A549 (cell line): ENCODE data around the gene LYPD6B. TPM values are rescaled to one million over a fixed set of nuclear protein-coding genes. Genes with fewer than 3 reads are reported as not detected.

ENCODE experiments used
- ATAC-seq, 2 experiments: fragments of 200-7000 bp in 1 of 2; fragments of >200 bp in 1 of 2; cut with Nextera tagmentation in 1 of 2; cut with Tn5 transposase in 1 of 2; 3 replicates each; pipeline versions ENCODE4 v1.8.0 to v1.9.1; 2018 to 2020; ENCODE audit warnings: mild to moderate bottlenecking in 1 of 2, moderate library complexity in 1 of 2
- CTCF ChIA-PET: fragments of 300-600 bp; sonication (Branson Sonifier 250); formaldehyde crosslinking; extraction: SDS; loops from one replicate; lab custom pipeline; 2021; ENCODE audit warnings: antibody characterized with exemption, inconsistent platforms; lab: Yijun Ruan, JAX
- POLR2A ChIA-PET: fragments of 350-600 bp; formaldehyde crosslinking; extraction: SDS; loops from one replicate; lab custom pipeline; 2021; ENCODE audit warnings: antibody characterized with exemption, inconsistent platforms; lab: Yijun Ruan, JAX
- DNase-seq, 2 experiments: peaks; one replicate each; pipeline versions ENCODE4 v3.0.0 to v3.0.0-alpha.2; 2011 to 2016; ENCODE audit warnings: low read depth in 1 of 2, low spot score in 1 of 2
- FAIRE-seq: peaks from 2 replicates; lab custom pipeline; 2011; peaks lifted over from hg19 to GRCh38; lab: Jason Lieb, UNC
- H3K27ac ChIP-seq, 2 experiments: fragments of >200 bp; sonication (Bioruptor Twin); formaldehyde crosslinking; 3 replicates each; pipeline ENCODE4 v1.5.1; 2016 to 2017
- H3K4me1 ChIP-seq: fragments of >200 bp; sonication (Bioruptor Twin); formaldehyde crosslinking; 3 replicates; pipeline ENCODE4 v1.6.1; 2016
- H3K4me2 ChIP-seq: fragments of >200 bp; sonication (Bioruptor Twin); formaldehyde crosslinking; 3 replicates; pipeline ENCODE4 v1.6.1; 2016
- H3K4me3 ChIP-seq: fragments of >200 bp; sonication (Bioruptor Twin); formaldehyde crosslinking; 3 replicates; pipeline ENCODE4 v1.5.1; 2016
- H3K9me3 ChIP-seq: fragments of >200 bp; sonication (Bioruptor Twin); formaldehyde crosslinking; 3 replicates; pipeline ENCODE4 v1.6.1; 2016
- ATOH8 ChIP-seq: fragments of 250-450 bp; sonication (Bioruptor Pico); IDR thresholded peaks from 2 replicates; pipeline ENCODE4 v1.5.0; 2020; ENCODE audit warnings: low read depth, mild to moderate bottlenecking, moderate library complexity
- CEBPB ChIP-seq, 2 experiments: fragments of >200 bp in 1 of 2; sonication (Bioruptor Twin) in 1 of 2; formaldehyde crosslinking in 1 of 2; IDR thresholded peaks; 2 replicates each; pipeline ENCODE4 v1.6.1; 2012 to 2016
- E2F6 ChIP-seq: IDR thresholded peaks from 2 replicates; pipeline ENCODE4 v1.6.1; 2012; ENCODE audit warnings: low read depth, borderline replicate concordance
- ELK1 ChIP-seq: fragments of 150-350 bp; IDR thresholded peaks from 2 replicates; pipeline ENCODE4 v1.6.1; 2014; ENCODE audit warnings: low read depth, mild to moderate bottlenecking, low read length
- GATA3 ChIP-seq: IDR thresholded peaks from 2 replicates; pipeline ENCODE4 v1.6.1; 2012; ENCODE audit warnings: borderline replicate concordance
- HES2 ChIP-seq: fragments of >200 bp; sonication (Bioruptor Twin); formaldehyde crosslinking; IDR thresholded peaks from 2 replicates; pipeline ENCODE4 v1.6.1; 2016
- JUN ChIP-seq, 2 experiments: fragments of >200 bp; sonication (Bioruptor Twin); formaldehyde crosslinking; IDR thresholded peaks; 2 replicates in 1 of 2; 3 replicates in 1 of 2; pipeline ENCODE4 v1.6.1; 2016 to 2017
- KDM1A ChIP-seq: fragments of 200-600 bp; sonication (generic); IDR thresholded peaks from 2 replicates; pipeline ENCODE4 v1.6.1; 2016; ENCODE audit warnings: low read depth, mild to moderate bottlenecking
- KDM5A ChIP-seq: fragments of 200-600 bp; sonication (generic); IDR thresholded peaks from 2 replicates; pipeline ENCODE4 v1.6.1; 2016; ENCODE audit warnings: antibody characterized with exemption, mild to moderate bottlenecking
- MAFK ChIP-seq: fragments of 450-650 bp; IDR thresholded peaks from 2 replicates; pipeline ENCODE4 v1.6.1; 2014; ENCODE audit not compliant: partially characterized antibody
- MAX ChIP-seq: IDR thresholded peaks from 2 replicates; pipeline ENCODE4 v1.6.1; 2012
- MAZ ChIP-seq: fragments of 150-350 bp; IDR thresholded peaks from 2 replicates; pipeline ENCODE4 v1.6.1; 2014; ENCODE audit warnings: antibody characterized with exemption, low read depth, low read length, borderline replicate concordance
- NPAS2 ChIP-seq: fragments of 250-450 bp; sonication (Bioruptor Pico); IDR thresholded peaks from 2 replicates; pipeline ENCODE4 v1.8.0; 2022; ENCODE audit warnings: mild to moderate bottlenecking, moderate library complexity, borderline replicate concordance
- POLR2A ChIP-seq: IDR thresholded peaks from 2 replicates; pipeline ENCODE4 v1.6.1; 2012; ENCODE audit warnings: mild to moderate bottlenecking, low read length
- RCOR1 ChIP-seq: fragments of 150-350 bp; IDR thresholded peaks from 2 replicates; pipeline ENCODE4 v1.6.1; 2014; ENCODE audit warnings: antibody characterized with exemption, low read length, low read depth
- SMC3 ChIP-seq: fragments of >200 bp; sonication (Bioruptor Twin); formaldehyde crosslinking; IDR thresholded peaks from 3 replicates; pipeline ENCODE4 v1.6.1; 2018; ENCODE audit warnings: inconsistent platforms
- TP53 ChIP-seq: fragments of 250-450 bp; sonication (Bioruptor Pico); IDR thresholded peaks from 2 replicates; pipeline ENCODE4 v1.5.0; 2021; ENCODE audit warnings: mild to moderate bottlenecking, moderate library complexity
- USF2 ChIP-seq: fragments of 450-650 bp; IDR thresholded peaks from 2 replicates; pipeline ENCODE4 v1.6.1; 2014; ENCODE audit warnings: antibody characterized with exemption
- ZNF302 ChIP-seq: fragments of 250-450 bp; sonication (Bioruptor Pico); IDR thresholded peaks from 2 replicates; pipeline ENCODE4 v1.9.0; 2021; ENCODE audit warnings: inconsistent platforms, mild to moderate bottlenecking, moderate library complexity
- ZSCAN20 ChIP-seq: fragments of 250-450 bp; sonication (Bioruptor Pico); IDR thresholded peaks from 2 replicates; pipeline ENCODE4 v1.8.0; 2022; ENCODE audit warnings: mild to moderate bottlenecking, moderate library complexity
- WGBS: methylation state at CpG from one replicate; pipeline ENCODE4 v1.1.6; 2017; ENCODE audit errors: missing lambda C conversion rate; 5-methylcytosine and 5-hydroxymethylcytosine counted together
- polyA plus RNA-seq, 4 experiments: library from polyadenylated mRNA; depleted of rRNA in 3 of 4; stranded (reverse); fragments of >200 nt; fragmentation: RNase III in 1 of 4; extraction: RNeasy Plus Mini Kit Qiagen cat#74134 plus additional on column Dnase treatment in 1 of 4; gene quantifications; 2 replicates in 3 of 4; 3 replicates in 1 of 4; pipeline ENCODE4 v1.2.3, GENCODE V29; 2011 to 2017
- TF ChIP-seq, protein P1 (sequence below): fragments of 250-450 bp; sonication (Bioruptor Pico); IDR thresholded peaks from 2 replicates; pipeline ENCODE4 v1.5.0; 2021; ENCODE audit warnings: mild to moderate bottlenecking, moderate library complexity, borderline replicate concordance

The LYPD6B gene
- polyA plus RNA-seq, 2 of the 4 experiments (the other 2 are of a cell fraction), result not detected

- Histone ChIP-seq H3K27ac (no peak overlapping the region), H3K4me3 (no peak overlapping the region), H3K4me2 (no peak overlapping the region), H3K9me3 (no peaks in the 10 kb centered on the region)
- DNase-seq, result no peak
- CTCF ChIA-PET, result interaction anchor here (0.9 kb wide), 1 partner anchor 9 kb away, joined by 4 read pairs; no protein-coding TSS in a partner anchor
- TF ChIP-seq KDM5A, result no peak
- TF ChIP-seq CEBPB (IDR thresholded peaks at IDR 0.05), result no peak
- TF ChIP-seq POLR2A, result no peak
- TF ChIP-seq ATOH8 (CRISPR knock-in tag), result no peak
- TF ChIP-seq RCOR1, result no peak
- no peak for TF ChIP-seq USF2
- no peak for TF ChIP-seq ZNF302 (CRISPR knock-in tag)
- no peak for TF ChIP-seq TP53 (CRISPR knock-in tag)
- TF ChIP-seq E2F6, result no peak
- no peak for TF ChIP-seq ZSCAN20 (CRISPR knock-in tag)
- no peak for TF ChIP-seq JUN (IDR thresholded peaks at IDR 0.05)
- TF ChIP-seq, all 56 proteins: peak for 0
- ATAC-seq (no peak), FAIRE-seq (no peak)
- no peaks in the 10 kb centered on the region for H3K4me1 ChIP-seq
- POLR2A ChIA-PET, result no interaction called here
These were observed 151.3 kb downstream of the LYPD6B start for GRCh38 chr2:149189769-149190168.

GRCh38 chr2:149191915-149192314 is 153.4 kb downstream of the LYPD6B start:
- ChIA-PET POLR2A (no interaction called here), CTCF (no interaction called here)
- Histone ChIP-seq H3K4me3 (no peak overlapping the region), H3K9me3 (no peaks in the 10 kb centered on the region), H3K4me2 (no peak overlapping the region), H3K4me1 (no peaks in the 10 kb centered on the region), H3K27ac (no peak overlapping the region)
- WGBS, result 25% methylated on average over 5 of the region's 5 CpGs
- TF ChIP-seq KDM1A, result no peak
- no peak for ATAC-seq
- no peak for FAIRE-seq
- DNase-seq, result no peak

DNA sequence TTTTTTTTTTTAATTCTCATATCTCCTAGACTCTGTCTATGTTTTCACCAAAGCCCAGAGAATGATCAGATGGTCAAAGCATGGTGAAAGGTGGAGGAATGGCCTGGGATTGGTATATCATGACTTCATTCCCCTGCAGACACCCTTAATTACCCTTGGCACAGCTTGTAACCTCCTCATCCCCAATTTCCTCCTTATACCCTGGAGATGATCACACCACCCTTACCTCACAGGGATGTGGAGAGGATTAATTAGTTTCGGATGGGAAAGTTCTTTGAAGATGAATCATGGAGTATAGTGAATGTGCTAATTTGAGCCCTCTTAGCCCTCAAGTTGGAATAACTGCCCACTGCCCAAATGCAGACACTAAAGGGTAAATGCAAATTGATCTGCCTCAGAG is 153.9 kb downstream of the LYPD6B start:
- H3K4me2 ChIP-seq, result no peak overlapping the region
- POLR2A ChIA-PET, result no interaction called here
- H3K27ac ChIP-seq, result no peak overlapping the region
- no peaks in the 10 kb centered on the region for H3K9me3 ChIP-seq
- 7% methylated on average over 1 of the region's 1 CpG for WGBS
- no peak for FAIRE-seq
- DNase-seq, result no peak
- no peaks in the 10 kb centered on the region for H3K4me1 ChIP-seq
- H3K4me3 ChIP-seq, result no peak overlapping the region
- no peak for TF ChIP-seq ELK1
- TF ChIP-seq JUN (IDR thresholded peaks at IDR 0.05), result no peak
- no peak for TF ChIP-seq MAX
- TF ChIP-seq, protein P1, sequence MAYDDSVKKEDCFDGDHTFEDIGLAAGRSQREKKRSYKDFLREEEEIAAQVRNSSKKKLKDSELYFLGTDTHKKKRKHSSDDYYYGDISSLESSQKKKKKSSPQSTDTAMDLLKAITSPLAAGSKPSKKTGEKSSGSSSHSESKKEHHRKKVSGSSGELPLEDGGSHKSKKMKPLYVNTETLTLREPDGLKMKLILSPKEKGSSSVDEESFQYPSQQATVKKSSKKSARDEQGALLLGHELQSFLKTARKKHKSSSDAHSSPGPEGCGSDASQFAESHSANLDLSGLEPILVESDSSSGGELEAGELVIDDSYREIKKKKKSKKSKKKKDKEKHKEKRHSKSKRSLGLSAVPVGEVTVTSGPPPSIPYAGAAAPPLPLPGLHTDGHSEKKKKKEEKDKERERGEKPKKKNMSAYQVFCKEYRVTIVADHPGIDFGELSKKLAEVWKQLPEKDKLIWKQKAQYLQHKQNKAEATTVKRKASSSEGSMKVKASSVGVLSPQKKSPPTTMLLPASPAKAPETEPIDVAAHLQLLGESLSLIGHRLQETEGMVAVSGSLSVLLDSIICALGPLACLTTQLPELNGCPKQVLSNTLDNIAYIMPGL (CRISPR knock-in tag), result no peak
- TF ChIP-seq MAZ, result no peak
- no peak for TF ChIP-seq GATA3
- TF ChIP-seq SMC3, result no peak
- no peak for TF ChIP-seq NPAS2 (CRISPR knock-in tag)
- no peak for TF ChIP-seq HES2
- TF ChIP-seq MAFK, result no peak
- TF ChIP-seq, all 56 proteins: peak for 0
- CTCF ChIA-PET, result no interaction called here
- no peak for ATAC-seq
